NCI-H2196 treated with DMSO at 0.1 percent for 48 hours (cell line): ENCODE results near the gene SLC16A4.
"Not testable (repeated sequence)": the region's sequence is repeated elsewhere in the genome, so short reads cannot be mapped to it uniquely, and the experiment has no call there.

Source experiments
- DNase-seq: peaks from one replicate; lab custom pipeline; 2025; ENCODE audit not compliant: unreplicated experiment; lab: John Stamatoyannopoulos, UW

Gene SLC16A4

DNA sequence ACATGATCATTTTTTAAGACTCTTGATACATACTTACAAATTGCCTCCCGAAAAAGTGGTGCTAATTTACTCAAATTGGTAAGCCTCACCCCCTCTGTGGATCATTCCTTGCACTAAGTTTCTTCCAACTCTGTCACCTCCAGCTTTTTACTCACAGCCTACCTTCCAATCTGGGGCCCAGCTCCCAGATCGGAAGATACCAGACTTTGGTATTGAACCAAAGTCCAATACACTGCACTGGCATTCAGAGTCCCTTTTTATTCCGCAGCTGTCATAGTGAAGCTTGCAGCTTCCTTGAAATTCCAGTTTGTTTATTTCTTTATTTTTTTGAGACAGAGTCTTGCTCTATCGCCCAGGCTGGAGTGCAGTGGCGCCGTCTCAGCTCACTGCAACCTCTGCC is 18.5 kb upstream of the SLC16A4 start:
- DNase-seq, result no peak

DNA sequence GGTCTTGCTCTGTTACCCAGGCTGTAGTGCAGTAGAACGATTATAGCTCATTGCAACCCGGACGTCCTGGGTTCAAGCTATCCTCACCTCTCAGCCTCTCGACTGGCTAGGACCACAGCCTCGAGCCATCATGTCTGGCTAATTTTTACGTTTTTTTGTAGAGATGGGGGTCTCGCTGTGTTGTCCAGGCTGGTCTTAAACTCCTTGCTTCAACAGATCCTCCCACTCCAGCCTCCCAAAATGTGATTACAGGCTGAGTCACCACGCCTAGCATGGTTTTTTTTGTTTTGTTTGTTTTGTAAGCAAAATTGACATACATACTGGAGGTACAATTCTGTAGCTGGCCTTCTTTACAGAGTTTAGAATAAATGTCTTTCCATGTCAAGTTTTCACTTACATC is 17.7 kb upstream of the SLC16A4 start:
- DNase-seq, result no peak

DNA sequence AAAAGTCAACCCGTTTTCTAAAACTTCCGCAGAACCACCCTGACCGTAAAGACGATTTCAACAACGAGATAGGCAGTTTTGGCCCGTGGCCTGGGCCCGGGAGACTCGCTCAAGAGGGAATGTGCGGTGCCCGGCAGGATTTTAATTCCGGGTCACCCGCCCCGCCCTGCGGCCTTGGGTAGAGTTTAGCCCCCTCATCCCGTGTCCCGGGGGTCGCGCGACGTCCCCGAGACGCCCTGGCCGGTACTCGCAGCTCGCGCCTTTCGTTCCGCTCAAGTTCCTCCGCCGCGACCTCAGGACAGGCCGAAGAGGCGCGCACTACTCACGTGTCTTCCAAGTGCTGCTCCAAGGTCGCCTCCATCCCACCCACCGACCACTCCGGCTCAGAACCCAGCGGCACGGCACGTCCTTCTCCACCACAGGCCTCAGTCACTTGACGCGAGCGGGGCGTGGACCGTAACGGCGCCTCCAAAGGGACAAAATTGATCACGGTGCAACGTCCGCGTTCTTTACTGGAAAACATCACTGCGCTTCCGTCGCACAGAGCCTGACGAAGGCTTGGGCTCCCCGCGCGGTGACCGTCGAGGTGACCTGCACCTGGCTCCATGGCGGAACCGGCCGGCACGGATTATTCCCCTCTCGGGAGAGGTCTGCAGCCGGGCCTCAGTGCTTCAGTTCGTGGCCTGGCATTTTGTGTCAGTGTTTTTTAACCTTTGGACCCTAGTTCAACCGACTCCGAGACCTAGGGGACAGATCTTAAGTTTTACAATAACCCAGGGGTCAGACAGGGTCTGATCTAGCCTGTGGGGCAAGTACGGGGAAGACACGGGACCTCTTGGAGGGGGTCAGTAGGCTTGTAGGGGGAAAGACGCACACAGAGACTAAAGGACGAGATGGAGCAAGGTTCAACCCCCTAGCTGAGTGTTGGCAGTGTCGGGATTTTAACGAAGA is 16.7 kb upstream of the SLC16A4 start, which contains the start of gene LAMTOR5:
Gene LAMTOR5 (minus strand): TSS at position 435 of the 951 bp plus-strand sequence. CDS start 74 bp downstream, at position 361.
- peak; percentile 78 for DNase-seq

DNA sequence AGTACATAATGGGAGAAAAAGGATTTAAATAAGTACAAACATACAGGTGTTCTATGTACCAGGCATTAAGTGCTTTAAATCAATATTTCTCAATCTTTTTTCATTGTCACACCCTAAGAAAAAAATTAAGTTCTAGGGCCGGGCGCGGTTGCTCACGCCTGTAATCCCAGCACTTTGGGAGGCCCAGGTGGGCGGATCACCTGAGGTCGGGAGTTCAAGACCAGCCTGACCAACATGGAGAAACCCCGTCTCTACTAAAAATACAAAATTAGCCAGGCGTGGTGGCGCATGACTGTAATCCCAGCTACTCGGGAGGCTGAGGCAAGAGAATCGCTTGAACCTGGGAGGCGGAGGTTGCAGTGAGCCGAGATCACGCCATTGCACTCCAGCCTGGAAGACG is 15.6 kb upstream of the SLC16A4 start:
- DNase-seq, result not testable (repeated sequence)

DNA sequence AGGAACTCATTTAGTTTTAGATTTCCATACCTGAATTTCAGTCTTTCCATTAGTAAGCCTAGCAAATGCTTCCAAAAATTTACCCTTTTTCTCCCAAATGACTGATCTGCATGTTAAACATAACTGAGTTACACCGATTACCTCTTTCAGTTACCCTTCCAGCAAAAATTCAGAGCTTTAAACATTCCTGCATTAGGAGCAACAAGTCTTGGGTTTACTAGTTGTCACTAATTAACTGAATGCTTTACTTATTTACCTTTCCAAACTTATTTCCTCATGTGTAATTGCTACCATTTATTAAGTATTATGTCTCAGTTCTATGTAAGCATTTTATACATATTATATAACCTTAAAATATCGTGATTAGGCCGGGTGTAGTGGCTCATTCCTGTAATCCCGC is 13.6 kb upstream of the SLC16A4 start:
- no peak for DNase-seq

DNA sequence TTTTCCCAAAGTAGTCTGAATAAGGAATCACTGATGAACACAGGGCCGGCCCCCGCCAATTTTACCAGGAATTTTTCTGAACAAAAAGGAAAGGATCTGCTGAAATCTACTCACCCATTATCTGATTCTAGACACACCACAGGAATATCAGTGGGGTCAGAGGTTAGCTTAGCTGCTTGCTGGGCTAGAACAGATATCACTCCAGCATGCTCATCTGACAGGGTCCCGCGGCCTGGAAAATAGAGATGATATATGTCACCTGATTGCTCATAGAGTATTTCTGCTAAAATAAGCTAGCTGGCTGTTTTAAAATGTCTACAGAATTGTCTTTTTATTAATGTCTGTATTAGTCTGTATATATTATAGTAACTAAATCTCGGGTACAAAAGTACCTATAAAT is 13.0 kb upstream of the SLC16A4 start:
- DNase-seq, result no peak

DNA sequence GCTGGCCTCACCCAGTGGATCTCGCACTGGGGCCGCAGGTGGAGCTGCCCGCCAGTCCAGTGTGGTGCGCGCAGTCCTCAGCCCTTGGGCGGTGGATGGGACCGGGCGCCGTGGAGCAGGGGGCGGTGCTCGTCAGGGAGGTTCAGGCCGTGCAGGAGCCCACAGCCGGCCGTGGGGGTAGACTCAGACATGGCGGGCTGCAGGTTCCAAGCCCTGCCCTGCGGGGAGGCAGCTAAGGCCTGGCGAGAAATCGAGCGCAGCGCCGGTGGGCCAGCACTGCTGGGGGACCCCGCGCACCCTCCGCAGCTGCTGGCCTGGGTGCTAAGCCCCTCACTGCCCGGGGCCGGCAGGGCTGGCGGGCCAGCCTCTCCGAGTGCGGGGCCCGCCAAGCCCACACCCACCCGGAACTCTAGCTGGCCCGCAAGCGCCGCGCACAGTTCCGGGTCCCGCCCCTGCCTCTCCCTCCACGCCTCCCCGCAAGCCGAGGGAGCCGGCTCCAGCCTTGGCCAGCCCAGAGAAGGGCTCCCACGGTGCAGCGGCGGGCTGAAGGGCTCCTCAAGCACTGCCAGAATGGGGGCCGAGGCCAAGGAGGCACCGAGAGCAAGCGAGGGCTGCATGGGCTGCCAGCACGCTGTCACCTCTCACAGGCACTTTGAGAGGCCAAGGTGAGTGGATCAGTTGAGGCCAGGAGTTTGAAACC is 5.6 kb upstream of the SLC16A4 start:
- not testable (repeated sequence) for DNase-seq

DNA sequence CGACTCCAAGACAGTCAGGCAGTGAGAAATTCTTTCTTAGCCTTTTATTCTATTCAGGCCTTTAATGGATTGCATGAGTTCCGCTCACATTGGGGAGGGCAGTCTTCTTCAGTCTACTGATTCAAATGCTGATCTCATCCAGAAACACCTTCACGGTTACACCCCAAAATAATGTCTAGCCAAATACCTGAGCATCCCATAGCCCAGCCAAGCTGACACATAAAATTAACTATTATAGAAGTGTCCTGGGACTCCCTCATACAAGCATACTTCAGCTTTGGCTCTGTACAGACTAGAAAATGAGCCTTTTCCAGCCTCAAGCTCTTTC is 3.6 kb upstream of the SLC16A4 start:
- no peak for DNase-seq

DNA sequence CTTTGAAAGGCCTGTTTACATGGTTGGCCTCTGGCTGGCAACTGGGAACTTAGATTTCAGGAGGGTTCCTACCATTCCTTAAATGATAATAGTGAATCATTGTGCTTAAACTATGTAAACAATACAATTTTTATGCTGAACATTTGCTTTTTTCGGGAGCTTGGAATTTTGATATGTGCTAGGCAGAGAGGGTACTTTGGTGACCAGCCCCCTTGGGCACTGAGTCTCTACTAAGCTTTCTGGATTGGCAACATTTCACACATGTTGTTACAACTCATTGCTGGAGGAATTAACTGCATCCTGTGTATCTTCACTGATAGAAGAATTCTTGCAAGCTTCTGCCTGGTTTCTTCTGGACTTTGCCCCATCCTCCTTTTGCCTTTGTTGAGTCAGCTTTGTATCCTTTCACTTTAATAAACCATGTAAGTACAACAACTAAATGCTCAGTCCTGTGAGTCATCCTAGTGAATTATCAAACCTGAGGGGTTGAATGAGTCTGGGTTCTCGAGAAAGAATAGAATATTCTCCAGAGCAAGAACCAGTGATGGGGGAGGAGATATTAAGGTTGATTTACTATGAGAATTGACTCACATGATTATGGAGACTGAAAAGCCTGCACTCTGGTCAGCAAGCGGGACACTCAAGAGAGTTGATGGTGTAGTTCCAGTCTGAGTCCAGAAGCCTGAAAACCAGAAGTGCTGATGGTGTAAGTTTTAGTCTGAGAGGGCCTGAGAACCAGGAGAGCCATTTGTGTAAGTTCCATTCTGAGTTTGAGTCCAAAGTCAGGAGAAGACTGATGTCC is 3.1 kb upstream of the SLC16A4 start:
- DNase-seq, result no peak

DNA sequence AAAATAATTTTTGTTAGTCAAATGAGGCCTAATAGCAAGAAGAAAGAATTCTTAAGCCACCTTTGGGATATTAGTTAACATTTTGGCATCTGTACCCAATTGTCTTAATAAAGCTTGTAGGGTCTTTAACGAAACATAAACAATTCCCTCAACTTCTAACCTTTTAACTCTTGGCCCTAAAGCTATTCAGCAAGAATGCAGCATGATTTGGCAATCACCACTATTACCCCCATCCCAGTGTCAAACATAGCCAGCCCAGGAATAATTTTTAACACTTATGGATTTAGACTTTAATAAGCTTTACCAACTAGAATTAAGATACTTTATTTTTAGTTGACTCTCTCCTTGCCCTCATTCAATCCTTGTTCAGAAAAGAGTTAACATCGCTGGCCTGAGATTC is 2.5 kb upstream of the SLC16A4 start:
- DNase-seq, result no peak

DNA sequence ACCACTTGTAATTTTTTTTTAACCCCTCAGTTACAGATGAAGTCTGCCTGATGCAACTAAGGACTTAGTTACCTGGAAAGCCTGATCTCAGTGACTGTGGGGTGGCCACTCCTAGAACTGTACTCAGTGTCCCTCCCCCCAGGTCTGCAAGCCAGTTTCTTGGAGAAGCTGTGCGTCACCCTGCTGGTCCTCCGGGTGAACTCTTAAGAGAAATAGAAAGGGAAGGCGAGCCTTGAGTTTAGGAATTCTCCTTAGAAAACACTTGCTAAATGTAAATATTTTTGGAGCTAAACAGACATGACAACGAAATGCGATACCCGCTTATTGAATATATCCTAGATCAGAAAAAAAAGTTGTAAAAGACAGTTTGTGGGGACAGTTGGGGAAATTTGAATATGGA is 730 bp downstream of the SLC16A4 start:
- DNase-seq, result no peak

DNA sequence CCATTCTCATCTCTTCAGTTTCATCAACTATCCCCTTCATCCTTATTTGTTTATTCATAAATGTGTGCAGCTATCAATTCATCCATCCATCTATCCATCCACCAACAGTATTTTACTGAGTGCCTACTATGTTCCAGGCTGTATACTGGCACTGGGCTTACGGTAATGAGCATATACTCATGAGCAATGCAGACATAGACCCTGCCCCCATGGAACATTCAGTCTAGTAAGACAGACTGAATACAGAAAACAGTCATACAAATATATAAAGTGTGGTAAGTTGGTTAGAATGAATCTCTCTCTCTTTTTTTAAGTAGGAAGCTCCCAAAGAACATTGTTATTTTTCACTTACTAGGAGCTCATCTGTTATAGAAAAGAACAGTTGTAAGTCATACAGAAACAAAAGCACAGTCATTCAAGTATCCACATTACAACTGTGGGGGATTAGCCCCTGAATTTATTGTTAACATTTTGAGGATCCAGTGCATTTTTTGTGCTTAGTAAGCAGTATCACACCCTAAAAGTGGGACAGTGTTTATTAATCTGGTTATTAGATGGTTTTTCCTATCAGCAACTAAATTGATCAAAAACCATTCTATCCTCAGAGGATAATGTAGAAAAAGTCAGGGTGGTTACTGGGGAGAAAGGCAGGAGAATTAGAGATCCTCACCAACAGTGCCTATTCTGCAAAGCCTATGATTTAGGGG is 3.6 kb downstream of the SLC16A4 start:
- no peak for DNase-seq

DNA sequence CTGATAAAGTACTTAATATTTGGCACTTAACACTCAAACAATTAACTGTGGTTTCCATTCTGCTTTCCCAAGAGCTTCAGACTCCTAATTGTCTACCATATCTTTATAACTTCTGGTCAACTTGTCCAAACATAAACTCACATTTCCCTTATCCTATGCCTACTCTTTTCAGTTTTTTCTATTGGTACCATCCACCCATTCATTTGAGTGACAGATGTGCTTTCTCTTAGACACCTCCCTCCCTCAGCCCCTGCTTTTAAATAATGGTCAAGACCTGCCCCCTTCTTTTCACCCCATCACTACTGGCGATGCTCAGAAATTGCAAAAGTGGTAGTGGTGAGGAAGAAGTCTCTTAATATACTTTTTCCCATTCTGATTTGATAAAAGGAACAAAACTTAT is 5.5 kb downstream of the SLC16A4 start:
- DNase-seq, result no peak

DNA sequence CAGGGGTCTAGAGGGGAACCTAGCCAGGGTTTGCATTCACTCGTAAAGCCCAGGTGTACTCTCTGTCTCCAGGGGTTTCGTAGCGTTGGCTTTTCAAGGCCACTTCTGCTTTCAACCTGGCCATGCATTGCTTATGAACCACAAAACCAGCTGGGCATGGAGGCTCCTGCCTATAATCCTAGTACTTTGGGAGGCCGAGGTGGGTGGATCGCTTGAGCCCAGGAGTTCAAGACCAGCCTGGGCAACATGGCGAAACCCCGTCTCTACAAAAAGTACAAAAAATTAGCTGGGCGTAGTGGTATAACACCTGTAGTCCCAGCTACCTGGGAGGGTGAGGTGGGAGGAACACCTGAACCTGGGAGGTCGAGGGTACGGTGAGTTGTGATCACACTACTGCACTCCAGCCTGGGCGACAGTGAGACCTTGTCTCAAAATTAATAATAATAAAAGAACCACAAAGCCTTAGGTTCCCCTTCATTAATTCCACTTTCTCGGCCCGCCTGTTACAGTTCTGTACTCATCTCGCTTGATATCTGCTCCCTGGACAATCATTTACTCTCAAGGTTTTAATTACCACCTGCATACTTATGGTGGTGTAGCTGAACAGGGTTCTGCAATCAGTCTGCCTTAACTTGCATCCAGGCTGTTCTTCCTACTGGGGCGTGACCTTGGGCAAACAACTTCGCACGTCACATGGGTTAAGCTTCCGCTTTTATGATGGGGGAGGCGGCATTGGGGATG is 6.1 kb downstream of the SLC16A4 start:
- DNase-seq, result no peak

DNA sequence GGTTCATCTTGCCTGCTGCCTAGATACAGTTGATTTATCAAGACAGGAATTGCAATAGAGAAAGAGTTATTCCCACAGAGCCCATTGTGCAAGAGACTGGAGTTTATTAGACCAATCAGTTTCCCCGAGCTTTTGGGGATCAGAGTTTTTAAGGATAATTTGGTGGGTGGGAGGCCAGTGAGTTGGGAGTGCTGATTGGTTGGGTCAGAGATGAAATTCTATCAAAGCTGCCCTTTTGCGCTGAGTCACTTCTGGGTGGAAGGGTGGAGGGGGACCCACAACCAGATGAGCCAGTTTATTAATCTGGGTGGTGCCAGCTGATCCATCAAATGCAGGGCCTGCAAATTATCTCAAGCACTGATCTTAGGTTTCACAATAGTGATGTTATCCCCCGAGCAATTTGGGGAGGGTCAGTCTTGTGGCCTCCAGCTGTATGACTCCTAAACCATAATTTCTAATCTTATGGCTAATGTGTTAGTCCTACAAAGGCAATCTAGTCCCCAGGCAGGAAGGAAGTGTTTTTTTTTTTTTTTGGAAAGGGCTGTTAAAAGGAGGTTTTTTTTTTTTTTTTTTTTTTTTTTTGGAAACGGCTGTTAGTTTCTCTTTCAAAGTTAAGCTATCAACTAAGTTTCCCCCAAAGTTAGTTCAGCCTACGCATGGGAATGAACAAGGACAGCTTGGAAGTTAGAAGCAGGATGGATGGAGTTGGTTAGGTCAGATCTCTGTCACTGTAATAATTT is 7.4 kb downstream of the SLC16A4 start:
- DNase-seq, result no peak

DNA sequence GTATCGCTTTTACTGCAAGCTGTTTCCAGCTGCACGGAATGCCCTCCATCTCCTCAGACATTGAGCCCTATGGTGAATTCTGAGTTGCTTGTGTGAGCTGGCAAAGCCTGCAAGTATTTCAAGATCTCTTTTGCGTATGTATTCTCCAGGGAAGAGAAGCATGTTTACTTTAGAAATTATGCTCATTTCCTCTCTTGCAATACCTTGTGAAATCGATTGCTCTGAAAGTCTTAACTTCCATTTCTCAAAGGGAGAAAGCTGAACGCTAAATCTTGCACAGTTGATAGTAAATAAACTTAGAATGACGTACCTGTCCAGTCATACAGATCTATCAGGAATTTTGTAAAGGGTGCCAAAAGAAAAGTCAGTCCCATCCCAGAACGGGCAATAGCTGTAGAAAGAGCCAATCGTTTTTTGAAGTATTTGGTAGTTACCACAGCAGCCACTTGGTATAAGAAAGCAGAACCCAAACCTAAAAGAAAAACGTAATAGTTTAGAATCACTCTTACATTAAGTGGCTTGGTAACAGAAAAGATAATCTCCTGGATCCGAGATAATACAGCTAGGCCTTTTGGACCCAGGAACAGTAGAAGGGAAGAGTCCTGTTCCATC is 10.0 kb downstream of the SLC16A4 start:
- DNase-seq, result no peak

DNA sequence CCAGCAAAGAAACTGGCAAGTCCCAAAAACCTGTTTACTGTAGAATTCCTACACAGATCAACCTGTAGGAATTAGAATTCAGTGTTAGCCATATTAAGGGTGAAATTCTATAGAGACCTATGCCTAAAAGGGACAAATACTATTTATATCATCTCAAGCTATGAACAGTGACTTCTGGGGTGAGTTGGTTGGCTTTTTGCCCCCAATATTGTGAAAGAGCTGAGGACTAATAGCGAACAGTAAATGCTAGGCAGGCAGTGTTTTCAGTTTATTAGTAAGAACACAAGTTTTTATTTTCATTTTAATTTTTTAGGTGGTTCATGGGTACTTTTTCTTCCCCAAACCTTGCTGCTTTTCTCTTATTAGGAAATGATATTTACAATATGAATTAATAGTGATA is 15.3 kb downstream of the SLC16A4 start:
- no peak for DNase-seq

DNA sequence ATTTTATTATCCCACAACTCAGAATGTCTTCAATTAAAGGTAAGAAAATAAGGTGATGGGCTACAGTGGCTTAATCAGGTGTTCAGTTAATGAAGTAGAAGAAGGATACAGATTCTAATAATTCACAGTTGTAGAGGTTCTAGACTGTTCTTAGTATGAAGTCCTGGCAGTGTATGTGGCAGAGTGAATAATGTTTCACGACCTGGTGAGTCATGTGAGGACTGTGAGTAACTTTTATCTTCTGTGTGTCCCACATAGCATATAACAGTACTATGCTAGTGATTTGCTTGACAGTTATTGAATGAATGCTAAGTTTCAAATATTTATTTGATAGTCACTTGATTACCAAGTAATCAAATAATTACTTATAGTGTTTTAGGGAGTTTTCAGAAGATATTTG is 20.0 kb downstream of the SLC16A4 start:
- no peak for DNase-seq

DNA sequence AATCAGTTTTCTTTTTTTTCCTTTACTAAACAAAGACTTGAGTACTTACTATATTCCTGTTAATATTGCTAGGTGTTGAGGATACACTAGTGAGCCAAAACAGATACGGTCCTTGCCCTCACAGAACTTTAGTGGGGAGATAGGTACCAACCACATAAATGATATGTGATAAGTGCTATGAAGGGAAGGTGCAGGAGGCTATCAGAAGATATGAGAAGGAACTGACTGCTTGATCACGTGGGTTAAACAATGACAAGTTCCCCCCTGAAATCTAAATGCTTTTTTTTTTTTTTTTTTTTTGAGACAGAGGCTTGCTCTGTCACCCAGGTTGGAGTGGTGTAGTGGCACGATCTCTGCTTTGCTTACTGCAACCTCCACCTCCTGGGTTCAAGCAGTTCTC is 26.6 kb downstream of the SLC16A4 start:
- no peak for DNase-seq
